SIG-M5 (cell line): ENCODE results near the gene FGF22.

ENCODE experiments used
- DNase-seq: peaks from one replicate; lab custom pipeline; 2025; lab: John Stamatoyannopoulos, UW

FGF22 gene

GRCh38 chr19:644363-644762, 4.7 kb downstream of the FGF22 start:
- no peak for DNase-seq

- DNase-seq, result no peak
These were observed 5.1 kb downstream of the FGF22 start for GRCh38 chr19:644789-645188.

- no peak for DNase-seq
These were observed 6.5 kb downstream of the FGF22 start for GRCh38 chr19:645912-646778.

- DNase-seq, result no peak
These were observed 7.3 kb downstream of the FGF22 start for GRCh38 chr19:646779-647565.

- no peak for DNase-seq
These were observed 8.0 kb downstream of the FGF22 start for GRCh38 chr19:647566-648284.

GRCh38 chr19:648305-648704, 8.6 kb downstream of the FGF22 start:
- DNase-seq, result no peak

GRCh38 chr19:648904-649801, 9.5 kb downstream of the FGF22 start:
- no peak for DNase-seq

- DNase-seq, result no peak
These were observed 10.4 kb downstream of the FGF22 start for GRCh38 chr19:650121-650520.

- DNase-seq, result no peak
These were observed 11.6 kb downstream of the FGF22 start for GRCh38 chr19:651114-651818.

GRCh38 chr19:651991-652390, 12.3 kb downstream of the FGF22 start:
- DNase-seq, result no peak

GRCh38 chr19:652467-653389, 13.0 kb downstream of the FGF22 start:
- DNase-seq, result no peak

- DNase-seq, result no peak
These were observed 13.7 kb downstream of the FGF22 start for GRCh38 chr19:653425-653824.

- no peak for DNase-seq
These were observed 16.0 kb downstream of the FGF22 start for GRCh38 chr19:655691-656090.

GRCh38 chr19:656751-657559, 17.3 kb downstream of the FGF22 start:
- DNase-seq, result no peak

- no peak for DNase-seq
These were observed 17.9 kb downstream of the FGF22 start for GRCh38 chr19:657611-658010.

GRCh38 chr19:658059-658839, 18.6 kb downstream of the FGF22 start:
- no peak for DNase-seq

- DNase-seq, result no peak
These were observed 19.5 kb downstream of the FGF22 start for GRCh38 chr19:658916-659839.
